Urothelium cell line (cell line): ENCODE measurements around the gene PTH2.
A peak's percentile ranks its signal among the peaks of the same experiment; 100 is the strongest.

Experiments
- DNase-seq: peaks from one replicate; pipeline ENCODE4 v3.0.0; 2011; ENCODE audit warnings: low spot score, mixed read lengths
- FAIRE-seq: peaks from 2 replicates; lab custom pipeline; 2011; peaks lifted over from hg19 to GRCh38; lab: Jason Lieb, UNC

Gene PTH2

GRCh38 chr19:49432141-49433073 lies 9.2 kb upstream of the PTH2 start:
- no peak for DNase-seq
- FAIRE-seq = no peak

- FAIRE-seq = no peak
- no peak for DNase-seq
Measured at GRCh38 chr19:49431330-49431749, 8.1 kb upstream of the PTH2 start.

- FAIRE-seq (peak; percentile 86), DNase-seq (no peak)
Measured at GRCh38 chr19:49430678-49431329, 7.6 kb upstream of the PTH2 start.

DNA sequence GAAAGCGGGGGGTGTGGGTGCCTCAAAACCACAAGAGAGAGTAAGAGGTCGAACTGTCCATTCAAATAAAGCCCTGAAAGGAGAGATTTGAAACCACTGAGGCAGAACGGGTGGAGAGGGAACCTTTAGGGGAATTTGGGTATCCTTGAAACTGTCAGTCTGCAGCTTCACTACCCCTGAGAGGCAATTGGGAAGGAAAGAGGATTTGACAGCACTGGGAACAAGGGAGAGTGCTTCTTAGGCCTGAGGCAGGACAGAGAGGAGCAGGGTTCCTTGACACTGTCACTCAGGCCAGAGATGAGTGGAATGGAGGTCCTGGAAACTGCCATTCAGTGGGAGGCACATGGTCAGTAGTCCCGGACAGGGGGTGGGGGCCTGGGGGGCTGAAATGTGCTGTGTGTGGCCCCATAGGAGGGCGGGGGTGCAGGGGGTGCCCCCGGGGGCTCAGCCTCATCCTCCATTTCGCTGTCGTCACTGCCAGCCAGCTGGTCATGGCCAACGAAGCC lies 7.0 kb upstream of the PTH2 start:
- no peak for FAIRE-seq
- DNase-seq = no peak

- DNase-seq (no peak), FAIRE-seq (no peak)
Measured at GRCh38 chr19:49428547-49429451, 5.6 kb upstream of the PTH2 start.

DNA sequence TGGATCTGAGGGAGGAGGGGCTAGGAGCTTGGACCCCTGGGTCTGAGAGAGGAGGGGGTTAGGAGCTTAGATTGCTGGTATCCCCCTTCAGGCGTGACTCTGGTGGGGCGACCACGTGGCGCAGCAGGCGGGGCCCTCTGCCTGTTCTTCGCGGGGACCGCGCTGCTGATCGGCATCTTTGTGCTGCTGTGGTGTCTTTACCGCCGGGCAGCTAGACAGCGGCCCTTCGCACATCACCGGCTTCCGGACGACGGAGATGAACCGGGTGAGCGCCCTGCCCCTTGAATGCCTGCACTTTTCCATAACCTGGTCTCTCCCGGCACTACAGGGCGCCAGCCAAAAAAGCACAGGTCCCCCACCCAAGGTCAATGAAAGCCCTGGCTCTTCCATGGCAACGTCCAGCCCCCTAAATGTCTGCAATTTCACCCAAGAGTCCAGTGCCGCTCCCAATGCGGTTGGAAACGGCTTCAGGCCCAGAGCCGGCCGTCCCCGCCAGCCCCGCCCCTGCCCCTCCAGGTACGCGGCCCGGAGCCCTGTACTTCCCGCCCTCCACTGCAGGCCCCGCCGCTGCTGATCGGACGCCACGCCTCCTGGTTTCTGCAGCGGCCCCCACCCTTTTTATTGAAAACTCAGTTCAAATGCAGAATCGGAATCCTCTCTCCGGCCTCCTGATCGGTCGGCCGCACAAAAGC lies 4.8 kb upstream of the PTH2 start:
- FAIRE-seq (no peak), DNase-seq (no peak)

DNA sequence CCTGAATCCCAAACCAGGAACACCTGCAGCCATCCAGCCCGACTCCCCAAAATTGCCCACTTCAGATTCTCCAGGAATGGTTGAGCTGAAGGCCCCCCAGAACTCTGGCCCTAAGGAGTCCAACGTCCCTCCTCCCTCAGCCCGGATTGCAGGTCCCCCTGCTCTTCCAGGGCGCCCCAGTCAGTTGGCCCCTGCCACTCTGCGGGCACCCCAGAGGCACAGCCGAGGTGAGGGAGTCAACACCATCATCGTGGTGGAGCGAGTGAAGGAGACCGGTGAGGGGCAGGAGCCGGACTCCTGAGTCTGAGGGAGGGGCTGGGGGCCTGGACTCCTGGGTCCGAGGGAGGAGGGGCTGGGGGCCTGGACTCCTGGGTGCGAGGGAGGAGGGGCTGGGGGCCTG lies 4.1 kb upstream of the PTH2 start:
- no peak for DNase-seq
- no peak for FAIRE-seq

DNA sequence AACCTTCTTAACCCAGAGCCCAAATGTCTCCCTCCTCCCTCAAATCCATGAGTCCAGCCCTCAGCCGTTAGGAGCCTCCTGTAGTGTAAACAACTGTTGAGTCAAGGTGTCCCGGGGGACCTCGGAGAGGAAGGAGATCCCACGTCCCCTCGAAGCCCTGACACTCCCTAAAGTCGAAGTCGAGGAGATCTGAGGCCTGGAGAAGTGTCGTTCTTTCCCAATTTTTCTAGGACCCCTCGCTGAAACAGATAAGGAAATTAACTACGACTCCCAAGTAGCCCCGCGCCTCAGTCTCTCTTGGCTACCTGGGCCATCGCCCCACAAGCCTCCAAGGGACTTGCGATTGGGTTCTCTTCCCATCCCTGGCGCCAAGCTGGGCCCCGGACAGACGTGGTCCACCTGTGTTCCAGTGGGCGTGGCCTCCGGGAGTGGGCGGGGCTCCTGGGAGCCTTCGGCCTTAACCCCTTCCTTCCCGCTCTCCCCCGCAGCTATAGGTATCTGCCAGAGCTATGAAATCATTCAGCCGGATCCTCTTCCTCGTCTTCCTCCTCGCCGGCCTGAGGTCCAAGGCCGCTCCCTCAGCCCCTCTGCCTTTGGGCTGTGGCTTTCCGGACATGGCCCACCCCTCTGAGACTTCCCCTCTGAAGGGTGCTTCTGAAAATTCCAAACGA lies 2.8 kb upstream of the PTH2 start:
- FAIRE-seq = no peak
- DNase-seq = peak; percentile 69

DNA sequence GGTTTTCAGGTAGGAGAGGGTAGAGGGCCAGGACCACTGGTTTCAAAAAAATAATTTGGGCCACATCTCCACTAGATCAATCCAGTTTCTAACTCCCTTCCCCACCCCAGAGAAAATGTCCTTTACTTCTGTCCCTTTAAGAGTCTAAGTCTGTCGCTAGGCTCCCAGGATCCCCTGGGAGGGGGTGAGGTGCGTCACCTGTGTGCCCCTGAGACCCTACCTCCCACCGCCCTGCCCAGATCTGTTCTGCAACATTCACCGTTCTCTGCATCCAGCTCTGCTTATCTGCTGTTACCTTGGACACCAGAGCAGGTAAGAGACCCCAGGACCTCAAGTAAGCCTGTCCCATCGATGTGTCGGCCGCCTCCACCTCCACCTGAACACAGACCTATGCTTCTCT lies 1.9 kb upstream of the PTH2 start, which contains the start of gene GFY:
Gene GFY (plus strand): TSS at position 211 of the 400 bp plus-strand sequence. CDS start 1,043 bp downstream, outside the sequence.
- FAIRE-seq (no peak), DNase-seq (no peak)

- no peak for FAIRE-seq
- no peak for DNase-seq
Measured at GRCh38 chr19:49423985-49424303, 703 bp upstream of the PTH2 start.

DNA sequence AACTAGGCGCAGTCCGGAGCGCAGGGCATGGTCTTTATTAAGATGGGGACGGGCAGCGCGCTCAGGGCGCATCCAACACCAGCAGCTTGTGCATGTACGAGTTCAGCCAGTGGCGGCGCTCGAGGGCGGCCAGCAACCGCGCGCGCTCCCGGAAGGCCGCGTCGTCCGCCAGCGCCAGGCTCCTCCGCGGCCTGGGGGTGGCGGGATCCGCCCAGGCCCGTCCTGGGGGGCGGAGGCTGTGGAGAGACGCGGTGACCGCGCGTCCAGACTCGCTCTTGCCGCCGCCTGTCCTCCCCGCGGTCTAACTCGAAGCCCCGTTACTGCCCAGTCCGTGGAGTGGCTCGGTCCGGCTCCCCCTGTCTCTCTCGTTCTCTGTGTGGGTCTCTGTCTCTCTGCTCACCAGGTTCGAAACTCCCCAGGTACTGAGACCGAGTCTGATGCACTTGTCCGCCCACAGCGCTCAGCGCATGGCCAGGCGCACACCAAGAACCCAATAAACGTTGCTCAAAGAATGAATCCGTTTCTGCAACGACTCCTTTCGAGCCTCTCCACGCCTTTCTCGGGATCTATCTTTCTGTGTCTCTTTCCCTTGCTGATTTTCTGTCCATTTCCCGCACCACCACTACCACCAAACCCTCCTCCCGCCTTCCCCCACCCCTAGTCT lies 702 bp downstream of the PTH2 start:
- DNase-seq (no peak), FAIRE-seq (no peak)

- FAIRE-seq (no peak), DNase-seq (no peak)
Measured at GRCh38 chr19:49421878-49422202, 1.4 kb downstream of the PTH2 start.

DNA sequence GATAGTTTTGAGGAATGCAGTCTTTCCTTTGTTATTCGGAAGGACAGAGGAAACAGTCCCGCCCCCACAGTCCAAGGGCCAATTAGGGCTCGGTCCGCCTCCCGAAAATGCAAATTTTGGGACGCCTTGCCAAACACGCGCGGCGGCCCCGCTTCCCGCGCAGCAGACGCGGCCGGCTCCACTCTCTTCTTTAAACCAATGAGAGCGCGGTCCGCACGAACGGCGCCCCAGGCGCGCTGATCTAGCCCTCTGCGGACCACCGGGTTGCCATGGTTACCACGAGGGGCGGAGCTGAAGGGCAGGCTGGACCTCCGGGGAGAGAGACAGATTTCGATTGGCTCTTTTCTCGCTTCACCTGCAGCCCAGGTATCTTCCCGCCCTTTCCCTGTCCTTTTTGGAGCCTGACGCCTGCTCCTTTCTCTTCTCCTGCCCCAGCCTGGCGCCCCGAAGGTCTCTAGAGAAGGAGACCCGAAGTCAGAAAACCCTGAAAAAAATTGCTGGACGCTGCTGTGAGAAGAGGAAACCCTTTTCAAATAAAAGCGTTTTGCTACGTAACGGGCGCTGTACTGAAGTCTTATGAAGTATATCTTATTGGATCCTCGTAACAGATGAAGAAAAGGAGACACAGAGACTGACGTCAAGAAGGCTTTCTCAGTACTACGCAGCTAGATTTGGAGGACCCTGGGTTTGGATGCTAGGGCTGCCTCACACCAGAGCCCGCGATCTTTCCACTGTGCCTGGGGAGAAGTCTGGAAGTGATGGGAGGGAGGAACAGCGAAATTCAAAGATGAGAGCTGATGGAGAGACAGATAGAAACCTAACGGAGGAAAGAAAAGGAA lies 2.0 kb downstream of the PTH2 start:
- no peak for FAIRE-seq
- no peak for DNase-seq

DNA sequence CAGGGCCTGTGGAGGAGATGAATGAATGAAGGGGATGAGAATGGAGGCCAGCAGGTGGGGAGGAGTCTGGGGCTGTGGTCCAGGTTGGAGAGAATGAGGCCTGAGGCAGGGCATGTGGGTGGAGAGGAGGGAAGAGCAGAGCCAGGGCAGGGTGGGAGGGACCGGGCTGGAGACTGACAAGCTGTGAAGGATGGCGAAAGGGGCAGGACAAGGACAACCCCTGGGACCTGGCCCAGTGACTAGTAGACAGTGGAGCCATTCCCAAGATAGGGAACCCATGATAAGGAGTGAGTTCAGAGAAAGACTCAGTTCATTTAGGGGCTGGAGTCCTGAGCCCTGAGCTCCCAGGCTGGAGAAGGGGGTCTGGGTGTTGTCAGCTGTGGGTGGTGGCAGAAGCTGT lies 3.0 kb downstream of the PTH2 start:
- FAIRE-seq = no peak
- no peak for DNase-seq

- no peak for FAIRE-seq
Measured at GRCh38 chr19:49419173-49419572, 4.1 kb downstream of the PTH2 start.

GRCh38 chr19:49418511-49418910 lies 4.7 kb downstream of the PTH2 start:
- DNase-seq (no peak), FAIRE-seq (no peak)

More at GRCh38 chr19:49419173-49419572, 4.1 kb downstream of the PTH2 start:
- no peak for DNase-seq

GRCh38 chr19:49417088-49417487 lies 6.2 kb downstream of the PTH2 start:
- no peak for FAIRE-seq
- DNase-seq = no peak

DNA sequence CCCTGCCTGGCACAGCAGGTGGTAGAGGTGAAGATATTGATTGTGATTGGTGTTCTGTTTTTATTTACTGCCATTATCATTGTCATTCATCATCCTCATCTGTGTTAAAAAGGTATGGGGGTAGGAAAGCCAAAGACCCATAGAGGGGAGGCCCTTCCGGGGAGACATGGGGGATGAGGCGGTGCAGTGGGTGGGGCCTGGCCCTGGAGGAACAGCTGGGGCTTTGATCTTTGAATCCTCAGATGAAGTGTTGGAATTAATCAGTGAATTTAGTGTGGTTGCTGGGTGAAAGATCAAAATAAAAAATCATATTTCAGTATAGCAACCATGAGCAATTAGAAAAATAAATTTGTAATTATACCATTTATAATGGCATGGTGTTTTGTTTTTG lies 7.4 kb downstream of the PTH2 start:
- FAIRE-seq = no peak
- DNase-seq = no peak
